ENCODE data around the gene GPR153.

Gene GPR153

DNA sequence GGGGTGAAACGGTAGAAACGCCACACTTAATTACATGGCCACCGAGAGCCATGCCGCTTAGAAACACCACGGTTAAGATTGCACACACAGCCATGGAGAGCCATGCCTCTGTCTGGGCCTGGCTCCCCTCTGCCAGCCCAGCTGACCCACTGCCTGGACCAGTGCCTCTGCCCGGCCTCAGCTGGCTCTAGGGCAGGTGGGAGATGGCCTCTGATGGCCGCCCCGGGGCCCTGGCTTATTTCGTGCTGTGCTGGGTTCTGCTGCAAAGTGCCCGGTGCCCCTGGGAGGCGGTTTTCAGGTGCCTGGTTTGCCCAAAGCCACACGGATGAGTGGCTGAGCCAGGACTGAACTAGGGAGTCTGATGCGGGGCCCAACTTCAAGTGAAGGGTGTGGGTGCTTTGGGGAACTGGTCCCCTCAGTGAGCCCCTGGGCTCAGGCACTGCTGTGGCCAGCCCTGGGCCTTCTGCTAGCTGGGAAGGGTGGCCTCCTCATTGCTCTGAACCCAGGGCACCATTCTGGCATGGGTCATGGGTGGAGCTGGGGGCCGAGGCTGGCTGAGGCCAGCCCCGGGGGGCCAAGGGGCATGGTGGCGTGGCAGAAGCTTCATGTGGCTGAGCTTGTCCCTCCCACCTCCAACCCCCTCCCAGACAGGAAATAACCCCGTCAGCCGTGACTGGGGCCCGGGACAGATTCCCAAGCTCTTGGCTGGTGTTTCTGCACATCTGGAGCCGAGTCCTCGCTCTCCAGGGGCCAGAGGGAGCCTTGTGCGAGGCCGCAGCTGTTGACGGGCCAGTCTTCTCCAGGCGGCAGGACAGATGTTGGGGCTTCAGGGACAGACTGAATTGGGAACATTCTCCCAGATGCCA, 1.9 kb upstream of the GPR153 start:
- Histone ChIP-seq H3K36me3 (ENCODE audit: insufficient read depth, low read length) (no peaks in the 10 kb centered on the region), H3K4me2 (ENCODE audit: low read length) (no peak overlapping the region), H3K27me3 (ENCODE audit: insufficient read depth, low read length) (peaks cover 4% of the 10 kb centered on the region; the same call in 1 of the 2 replicates), H3K9me2 (ENCODE audit: low read depth, low read length) (no peaks in the 10 kb centered on the region), H3K4me3 (ENCODE audit: low read depth, low read length, poor library complexity, severe bottlenecking) (no peak overlapping the region), H3F3A (ENCODE audit: insufficient read depth, low read length) (no peaks in the 10 kb centered on the region), H3K4me1 (ENCODE audit: insufficient read depth, low read length, severe bottlenecking) (peaks cover 3% of the 10 kb centered on the region), H3K79me2 (ENCODE audit: insufficient read depth, low read length) (no peaks in the 10 kb centered on the region), H3K9me3 (ENCODE audit: low read length) (no peaks in the 10 kb centered on the region), H4K20me1 (ENCODE audit: insufficient read depth, low read length) (no peaks in the 10 kb centered on the region), H2AFZ (ENCODE audit: low read length) (no peak overlapping the region), H3K9ac (ENCODE audit: low read length) (no peak overlapping the region), H3K27ac (ENCODE audit: low read depth, low read length, poor library complexity, severe bottlenecking) (no peak overlapping the region)
- TF ChIP-seq, protein P1, sequence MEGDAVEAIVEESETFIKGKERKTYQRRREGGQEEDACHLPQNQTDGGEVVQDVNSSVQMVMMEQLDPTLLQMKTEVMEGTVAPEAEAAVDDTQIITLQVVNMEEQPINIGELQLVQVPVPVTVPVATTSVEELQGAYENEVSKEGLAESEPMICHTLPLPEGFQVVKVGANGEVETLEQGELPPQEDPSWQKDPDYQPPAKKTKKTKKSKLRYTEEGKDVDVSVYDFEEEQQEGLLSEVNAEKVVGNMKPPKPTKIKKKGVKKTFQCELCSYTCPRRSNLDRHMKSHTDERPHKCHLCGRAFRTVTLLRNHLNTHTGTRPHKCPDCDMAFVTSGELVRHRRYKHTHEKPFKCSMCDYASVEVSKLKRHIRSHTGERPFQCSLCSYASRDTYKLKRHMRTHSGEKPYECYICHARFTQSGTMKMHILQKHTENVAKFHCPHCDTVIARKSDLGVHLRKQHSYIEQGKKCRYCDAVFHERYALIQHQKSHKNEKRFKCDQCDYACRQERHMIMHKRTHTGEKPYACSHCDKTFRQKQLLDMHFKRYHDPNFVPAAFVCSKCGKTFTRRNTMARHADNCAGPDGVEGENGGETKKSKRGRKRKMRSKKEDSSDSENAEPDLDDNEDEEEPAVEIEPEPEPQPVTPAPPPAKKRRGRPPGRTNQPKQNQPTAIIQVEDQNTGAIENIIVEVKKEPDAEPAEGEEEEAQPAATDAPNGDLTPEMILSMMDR (IDR thresholded peaks at IDR 0.05; ENCODE audit: low read length) = no peak
- TF ChIP-seq EZH2 (IDR thresholded peaks at IDR 0.05; ENCODE audit: borderline replicate concordance, low read length) = no peak

DNA sequence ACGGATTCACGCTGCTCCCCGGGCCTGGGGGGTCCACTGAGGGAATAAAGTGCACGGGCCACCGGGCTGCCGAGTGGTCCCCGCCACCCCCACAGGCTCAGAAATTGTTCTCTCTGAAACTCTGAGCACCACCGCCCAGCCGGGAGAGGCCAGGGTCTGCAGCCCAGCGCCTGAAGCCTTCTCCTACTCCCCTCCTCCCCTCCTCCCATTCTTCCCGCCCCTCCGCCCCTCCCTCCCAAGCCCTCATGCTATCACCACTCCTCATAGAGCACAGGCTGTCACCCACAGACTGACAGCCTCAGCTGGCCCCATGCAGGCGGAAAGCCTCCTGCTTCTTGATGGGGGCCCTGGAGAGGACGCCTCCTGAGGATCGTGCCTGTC, 707 bp upstream of the GPR153 start:
- Histone ChIP-seq H3K9ac (ENCODE audit: low read length) (no peak overlapping the region), H3K27me3 (ENCODE audit: insufficient read depth, low read length) (peaks cover 4% of the 10 kb centered on the region; the same call in 1 of the 2 replicates), H3K4me3 (ENCODE audit: low read depth, low read length, poor library complexity, severe bottlenecking) (no peak overlapping the region), H3K9me3 (ENCODE audit: low read length) (no peaks in the 10 kb centered on the region), H3K79me2 (ENCODE audit: insufficient read depth, low read length) (no peaks in the 10 kb centered on the region), H3F3A (ENCODE audit: insufficient read depth, low read length) (no peaks in the 10 kb centered on the region), H3K4me2 (ENCODE audit: low read length) (no peak overlapping the region), H4K20me1 (ENCODE audit: insufficient read depth, low read length) (no peaks in the 10 kb centered on the region), H3K4me1 (ENCODE audit: insufficient read depth, low read length, severe bottlenecking) (peaks cover 3% of the 10 kb centered on the region), H2AFZ (ENCODE audit: low read length) (no peak overlapping the region), H3K27ac (ENCODE audit: low read depth, low read length, poor library complexity, severe bottlenecking) (no peak overlapping the region), H3K36me3 (ENCODE audit: insufficient read depth, low read length) (no peaks in the 10 kb centered on the region), H3K9me2 (ENCODE audit: low read depth, low read length) (no peaks in the 10 kb centered on the region)
- TF ChIP-seq, protein P1 (IDR thresholded peaks at IDR 0.05; ENCODE audit: low read length) = no peak
- TF ChIP-seq EZH2 (IDR thresholded peaks at IDR 0.05; ENCODE audit: borderline replicate concordance, low read length) = no peak

DNA sequence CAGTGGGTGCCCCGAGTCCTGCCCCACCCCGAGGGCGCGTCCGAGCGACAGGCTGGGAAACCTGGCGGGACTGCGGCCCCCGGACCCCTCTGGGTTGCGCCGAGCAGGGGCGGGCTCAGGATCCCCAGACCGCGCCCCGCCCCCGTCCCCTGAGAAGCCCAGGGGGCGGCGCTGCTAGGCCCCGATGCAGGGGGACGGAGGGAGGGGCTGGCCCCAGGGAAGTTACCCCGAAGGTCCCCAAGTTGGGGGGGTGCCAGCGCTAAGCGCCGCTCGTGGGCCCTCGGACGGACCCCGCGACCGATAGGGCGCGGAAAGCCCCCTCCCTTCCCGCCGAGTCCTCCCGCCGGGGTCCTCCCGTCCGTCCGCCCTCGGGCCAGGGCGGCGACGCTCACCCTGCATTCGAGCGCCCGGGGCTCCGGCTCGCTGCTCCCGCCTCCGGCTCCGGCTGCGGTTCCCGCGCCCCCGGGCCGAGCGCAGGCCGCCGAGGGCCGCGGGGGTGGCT, 414 bp downstream of the GPR153 start:
- Histone ChIP-seq H3K9me3 (ENCODE audit: low read length) (no peaks in the 10 kb centered on the region), H2AFZ (ENCODE audit: low read length) (no peak overlapping the region), H3F3A (ENCODE audit: insufficient read depth, low read length) (no peaks in the 10 kb centered on the region), H3K9me2 (ENCODE audit: low read depth, low read length) (no peaks in the 10 kb centered on the region), H3K36me3 (ENCODE audit: insufficient read depth, low read length) (no peaks in the 10 kb centered on the region), H3K4me3 (ENCODE audit: low read depth, low read length, poor library complexity, severe bottlenecking) (peak overlapping the region; percentile 65), H3K9ac (ENCODE audit: low read length) (peak overlapping the region; percentile 44; the same call in 1 of the 2 replicates), H3K27me3 (ENCODE audit: insufficient read depth, low read length) (peaks cover 4% of the 10 kb centered on the region; the same call in 1 of the 2 replicates), H3K27ac (ENCODE audit: low read depth, low read length, poor library complexity, severe bottlenecking) (no peak overlapping the region), H3K79me2 (ENCODE audit: insufficient read depth, low read length) (no peaks in the 10 kb centered on the region), H3K4me1 (ENCODE audit: insufficient read depth, low read length, severe bottlenecking) (peaks cover 3% of the 10 kb centered on the region), H4K20me1 (ENCODE audit: insufficient read depth, low read length) (no peaks in the 10 kb centered on the region), H3K4me2 (ENCODE audit: low read length) (peak overlapping the region; percentile 89)
- TF ChIP-seq EZH2 (IDR thresholded peaks at IDR 0.05; ENCODE audit: borderline replicate concordance, low read length) = no peak
- TF ChIP-seq, protein P1 (IDR thresholded peaks at IDR 0.05; ENCODE audit: low read length) = no peak
